Measurements from ENCODE around the gene MAPKAPK2. TPM values are rescaled to one million over a fixed set of nuclear protein-coding genes. Genes with fewer than 3 reads are reported as not detected.

The MAPKAPK2 gene
- total RNA-seq, 3 donors from 2014 or later: 68.4 to 75.2 (median 72.1) TPM

DNA sequence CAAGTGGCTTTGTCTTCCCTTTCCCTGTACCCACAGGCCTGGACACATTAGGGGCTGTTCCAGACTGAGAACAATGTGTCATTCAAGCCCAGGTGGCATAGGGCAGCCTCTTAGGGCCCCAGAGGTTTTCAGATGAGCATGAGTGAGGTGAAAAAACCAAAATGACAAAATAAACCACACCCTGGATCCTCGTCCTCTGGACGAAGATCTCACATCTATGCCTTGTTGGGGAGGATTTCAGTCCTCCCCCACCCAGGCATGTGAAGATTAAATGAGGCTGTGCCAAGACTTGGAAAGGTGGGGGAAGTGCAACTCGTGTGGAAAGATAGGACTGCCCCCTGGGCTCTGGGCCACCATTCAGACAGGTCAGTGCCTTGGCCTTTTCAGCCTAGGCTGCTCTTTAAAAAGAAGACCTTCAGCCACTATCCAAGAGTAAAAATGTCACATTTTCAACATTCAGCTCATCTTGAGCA is 53.1 kb downstream of the MAPKAPK2 start:
- intact Hi-C loops (cut with DNase I, micrococcal nuclease): loop anchor here in 1 of 2 donors (10.0 kb wide), 1 partner anchor 177 kb away; no protein-coding TSS in a partner anchor
- TF ChIP-seq, protein P1, sequence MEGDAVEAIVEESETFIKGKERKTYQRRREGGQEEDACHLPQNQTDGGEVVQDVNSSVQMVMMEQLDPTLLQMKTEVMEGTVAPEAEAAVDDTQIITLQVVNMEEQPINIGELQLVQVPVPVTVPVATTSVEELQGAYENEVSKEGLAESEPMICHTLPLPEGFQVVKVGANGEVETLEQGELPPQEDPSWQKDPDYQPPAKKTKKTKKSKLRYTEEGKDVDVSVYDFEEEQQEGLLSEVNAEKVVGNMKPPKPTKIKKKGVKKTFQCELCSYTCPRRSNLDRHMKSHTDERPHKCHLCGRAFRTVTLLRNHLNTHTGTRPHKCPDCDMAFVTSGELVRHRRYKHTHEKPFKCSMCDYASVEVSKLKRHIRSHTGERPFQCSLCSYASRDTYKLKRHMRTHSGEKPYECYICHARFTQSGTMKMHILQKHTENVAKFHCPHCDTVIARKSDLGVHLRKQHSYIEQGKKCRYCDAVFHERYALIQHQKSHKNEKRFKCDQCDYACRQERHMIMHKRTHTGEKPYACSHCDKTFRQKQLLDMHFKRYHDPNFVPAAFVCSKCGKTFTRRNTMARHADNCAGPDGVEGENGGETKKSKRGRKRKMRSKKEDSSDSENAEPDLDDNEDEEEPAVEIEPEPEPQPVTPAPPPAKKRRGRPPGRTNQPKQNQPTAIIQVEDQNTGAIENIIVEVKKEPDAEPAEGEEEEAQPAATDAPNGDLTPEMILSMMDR (IDR thresholded peaks at IDR 0.05): no peak
- no peaks in the 10 kb centered on the region for H3K9me3 ChIP-seq
- no peaks in the 10 kb centered on the region for H3K36me3 ChIP-seq (ENCODE audit: low read depth)
- no peak overlapping the region for H3K4me3 ChIP-seq
- DNase-seq (no peak), ATAC-seq (peak; percentile 2)
- peaks cover 4% of the 10 kb centered on the region for H3K4me1 ChIP-seq (ENCODE audit: low read depth)

DNA sequence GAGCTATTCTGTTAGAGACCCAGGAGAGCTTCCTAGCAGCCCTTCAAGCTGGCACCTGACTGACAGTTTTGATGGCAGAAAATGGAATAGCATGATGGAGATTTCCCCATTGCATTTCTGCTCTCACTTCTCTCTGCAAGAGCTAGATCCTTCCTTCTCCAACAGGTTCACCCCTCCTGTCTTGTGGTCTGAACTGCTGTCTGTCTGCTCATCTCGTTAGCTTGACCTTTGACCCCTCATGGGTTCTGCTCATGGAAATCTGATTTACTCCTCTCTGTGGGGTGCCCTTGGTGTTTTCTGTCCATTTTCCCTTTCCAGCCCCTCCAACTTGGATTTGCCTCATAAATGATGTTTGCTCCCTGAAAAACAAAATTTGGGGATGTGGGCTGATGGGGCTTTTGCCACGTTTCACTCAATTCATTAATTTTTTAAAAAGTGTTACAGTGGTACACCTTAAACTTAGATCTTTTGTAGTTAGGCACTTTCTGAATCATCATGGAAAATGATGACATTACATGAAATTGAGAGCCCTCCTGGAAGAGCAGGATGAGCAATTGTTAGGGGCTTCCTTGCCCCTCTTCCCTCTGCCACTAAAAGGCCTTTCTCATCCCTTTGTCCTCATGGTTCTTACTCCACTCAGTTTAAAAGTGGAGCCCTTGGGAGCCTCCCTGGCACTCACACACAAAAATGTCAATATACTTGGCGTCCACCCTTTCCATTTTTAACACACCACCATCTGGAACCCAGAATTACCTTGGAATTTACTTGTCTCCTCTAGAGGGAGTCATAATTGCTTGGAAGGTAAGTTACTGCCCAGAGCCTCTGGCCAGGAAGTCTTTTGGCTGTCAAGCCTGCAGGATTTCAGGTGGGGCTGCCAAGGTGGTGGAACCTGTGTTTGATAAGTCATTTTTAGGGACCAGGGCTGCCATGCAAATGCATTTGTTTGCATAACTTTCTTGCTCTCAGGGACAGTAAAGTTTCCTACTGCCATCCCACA is 54.0 kb downstream of the MAPKAPK2 start:
- H3K36me3 ChIP-seq (ENCODE audit: low read depth): no peaks in the 10 kb centered on the region
- peaks cover 4% of the 10 kb centered on the region for H3K4me1 ChIP-seq (ENCODE audit: low read depth)
- no peak for DNase-seq
- TF ChIP-seq, protein P1 (IDR thresholded peaks at IDR 0.05): no peak
- peak; percentile 24 for ATAC-seq
- no peaks in the 10 kb centered on the region for H3K9me3 ChIP-seq
- H3K4me3 ChIP-seq: no peak overlapping the region
- intact Hi-C loops (cut with DNase I, micrococcal nuclease): loop anchor here in 1 of 2 donors (10.0 kb wide), 1 partner anchor 176 kb away; no protein-coding TSS in a partner anchor

- ATAC-seq: peak; percentile 43
- no peaks in the 10 kb centered on the region for H3K9me3 ChIP-seq
- TF ChIP-seq, protein P1 (IDR thresholded peaks at IDR 0.05): no peak
- H3K4me1 ChIP-seq (ENCODE audit: low read depth): peaks cover 4% of the 10 kb centered on the region
- no peaks in the 10 kb centered on the region for H3K36me3 ChIP-seq (ENCODE audit: low read depth)
- intact Hi-C loops (cut with DNase I, micrococcal nuclease): loop anchor here in 1 of 2 donors (10.0 kb wide), 1 partner anchor 175 kb away; no protein-coding TSS in a partner anchor
- H3K4me3 ChIP-seq: no peak overlapping the region
- DNase-seq: no peak
Measured at GRCh38 chr1:206739411-206740076, 54.8 kb downstream of the MAPKAPK2 start.

DNA sequence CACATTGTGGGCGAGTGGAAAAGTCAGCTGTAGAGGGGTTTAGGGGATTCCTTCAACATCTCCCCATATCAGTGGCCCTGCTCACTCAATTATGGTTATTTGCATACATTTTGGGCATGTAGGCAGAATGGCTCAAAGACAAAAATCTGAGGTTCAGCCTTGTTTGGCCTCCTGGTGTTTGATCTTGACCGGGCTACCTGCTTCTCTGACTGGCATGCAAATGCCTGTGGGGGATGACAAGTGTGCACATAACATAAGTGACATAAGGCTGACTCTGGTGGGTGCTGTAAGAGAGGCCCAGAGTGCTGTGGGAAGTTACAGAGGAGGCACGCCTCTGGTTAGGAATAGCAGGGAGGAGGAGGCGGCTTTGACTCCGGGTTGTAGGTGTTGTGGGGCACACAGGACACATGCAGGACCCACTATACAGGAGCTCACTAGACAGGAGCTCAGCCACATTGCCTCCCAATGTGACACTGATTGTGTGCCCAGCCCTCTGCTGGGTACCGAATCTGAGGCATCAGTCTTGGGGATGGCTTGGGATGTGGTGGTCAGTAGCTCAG is 56.5 kb downstream of the MAPKAPK2 start:
- H3K4me1 ChIP-seq (ENCODE audit: low read depth): peaks cover 4% of the 10 kb centered on the region
- intact Hi-C loops (cut with DNase I, micrococcal nuclease): no loop called here
- ATAC-seq (no peak), DNase-seq (no peak)
- H3K36me3 ChIP-seq (ENCODE audit: low read depth): no peaks in the 10 kb centered on the region
- TF ChIP-seq, protein P1 (IDR thresholded peaks at IDR 0.05): no peak
- H3K4me3 ChIP-seq: no peak overlapping the region
- H3K9me3 ChIP-seq: no peaks in the 10 kb centered on the region

- no peak for DNase-seq
- Histone ChIP-seq H3K4me3 (no peak overlapping the region), H3K9me3 (no peaks in the 10 kb centered on the region), H3K36me3 (ENCODE audit: low read depth) (no peaks in the 10 kb centered on the region), H3K4me1 (ENCODE audit: low read depth) (peaks cover 4% of the 10 kb centered on the region)
- intact Hi-C loops (cut with DNase I, micrococcal nuclease): no loop called here
- TF ChIP-seq, protein P1 (IDR thresholded peaks at IDR 0.05): no peak
- ATAC-seq: no peak
Measured at GRCh38 chr1:206742719-206743383, 58.1 kb downstream of the MAPKAPK2 start.
